Brain microvascular endothelial cell (primary cell): Measurements from ENCODE around the gene UBE2G2.

Experiments
- DNase-seq: peaks from one replicate; pipeline ENCODE4 v3.0.0-alpha.2; 2020
- H3K27ac ChIP-seq: fragments of 250-450 bp; sonication (Bioruptor Pico); 2 replicates; pipeline ENCODE4 v1.5.1; 2020; ENCODE audit warnings: mild to moderate bottlenecking, moderate library complexity
- H3K27me3 ChIP-seq: fragments of 250-450 bp; sonication (Bioruptor Pico); replicated peaks from 2 replicates; pipeline ENCODE4 v1.5.1; 2020; ENCODE audit warnings: mild to moderate bottlenecking
- H3K36me3 ChIP-seq: fragments of 250-450 bp; sonication (Bioruptor Pico); replicated peaks from 2 replicates; pipeline ENCODE4 v1.5.1; 2020; ENCODE audit warnings: mild to moderate bottlenecking
- H3K4me3 ChIP-seq: 2 replicates; pipeline ENCODE4 v1.5.1; 2011; ENCODE audit warnings: low read depth, mild to moderate bottlenecking, control low read depth, low read length, moderate library complexity
- in situ Hi-C: cut with HindIII; loops from 2 replicates; pipeline ENCODE4 v1.10.0; 2017; ENCODE audit warnings: low sequenced_read_pairs, low pct_ligation_motif_present
- TF ChIP-seq, protein P1 (sequence below): IDR thresholded peaks from 2 replicates; pipeline ENCODE4 v1.5.1; 2011; ENCODE audit warnings: low read depth, mild to moderate bottlenecking, moderate library complexity, low read length, control low read depth, inconsistent platforms; ENCODE audit errors: missing control alignments

The UBE2G2 gene

DNA sequence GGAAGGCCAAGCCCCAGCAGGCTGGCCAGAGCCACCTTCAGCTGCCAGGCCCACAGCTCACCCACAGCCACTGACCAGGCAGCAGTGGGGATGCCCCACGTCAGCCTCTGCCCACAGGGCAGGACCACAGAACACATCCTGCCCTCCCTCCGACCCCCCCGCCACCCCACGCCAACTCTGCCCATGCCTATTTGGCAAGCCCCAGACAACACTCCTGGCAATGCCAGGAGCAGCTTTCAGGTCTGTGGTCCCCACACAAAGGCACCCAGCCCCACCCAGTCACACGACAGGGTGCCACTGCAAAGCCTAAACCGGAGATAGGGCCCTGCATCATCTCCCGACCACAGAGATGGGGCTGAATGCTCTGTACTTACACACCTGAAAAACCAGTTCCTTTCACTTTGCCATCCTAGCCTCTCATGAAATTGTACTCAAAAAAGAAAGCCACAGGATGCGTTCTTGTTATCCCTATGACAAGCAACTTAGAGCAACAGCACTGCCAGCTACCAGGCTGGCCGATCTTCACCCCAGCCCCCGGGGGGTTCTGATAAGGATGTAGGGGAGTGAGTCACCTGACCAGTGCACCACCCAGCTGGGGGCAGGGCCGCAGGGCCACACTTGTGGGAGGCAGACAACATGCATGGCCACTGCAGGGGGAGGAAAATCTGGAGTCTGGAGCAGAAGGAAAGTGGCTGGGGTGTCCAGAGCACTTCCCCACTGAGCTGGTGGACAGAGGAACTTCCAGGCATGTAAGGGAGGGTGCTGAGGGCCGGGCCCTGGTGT lies 36.2 kb downstream of the UBE2G2 start:
- in situ Hi-C loops, result no loop called here
- H3K4me3 ChIP-seq, result no peak overlapping the region
- TF ChIP-seq, protein P1, sequence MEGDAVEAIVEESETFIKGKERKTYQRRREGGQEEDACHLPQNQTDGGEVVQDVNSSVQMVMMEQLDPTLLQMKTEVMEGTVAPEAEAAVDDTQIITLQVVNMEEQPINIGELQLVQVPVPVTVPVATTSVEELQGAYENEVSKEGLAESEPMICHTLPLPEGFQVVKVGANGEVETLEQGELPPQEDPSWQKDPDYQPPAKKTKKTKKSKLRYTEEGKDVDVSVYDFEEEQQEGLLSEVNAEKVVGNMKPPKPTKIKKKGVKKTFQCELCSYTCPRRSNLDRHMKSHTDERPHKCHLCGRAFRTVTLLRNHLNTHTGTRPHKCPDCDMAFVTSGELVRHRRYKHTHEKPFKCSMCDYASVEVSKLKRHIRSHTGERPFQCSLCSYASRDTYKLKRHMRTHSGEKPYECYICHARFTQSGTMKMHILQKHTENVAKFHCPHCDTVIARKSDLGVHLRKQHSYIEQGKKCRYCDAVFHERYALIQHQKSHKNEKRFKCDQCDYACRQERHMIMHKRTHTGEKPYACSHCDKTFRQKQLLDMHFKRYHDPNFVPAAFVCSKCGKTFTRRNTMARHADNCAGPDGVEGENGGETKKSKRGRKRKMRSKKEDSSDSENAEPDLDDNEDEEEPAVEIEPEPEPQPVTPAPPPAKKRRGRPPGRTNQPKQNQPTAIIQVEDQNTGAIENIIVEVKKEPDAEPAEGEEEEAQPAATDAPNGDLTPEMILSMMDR, result no peak
- no peaks in the 10 kb centered on the region for H3K27me3 ChIP-seq
- H3K27ac ChIP-seq, result no peak overlapping the region
- peaks cover 11% of the 10 kb centered on the region for H3K36me3 ChIP-seq
- DNase-seq, result no peak

DNA sequence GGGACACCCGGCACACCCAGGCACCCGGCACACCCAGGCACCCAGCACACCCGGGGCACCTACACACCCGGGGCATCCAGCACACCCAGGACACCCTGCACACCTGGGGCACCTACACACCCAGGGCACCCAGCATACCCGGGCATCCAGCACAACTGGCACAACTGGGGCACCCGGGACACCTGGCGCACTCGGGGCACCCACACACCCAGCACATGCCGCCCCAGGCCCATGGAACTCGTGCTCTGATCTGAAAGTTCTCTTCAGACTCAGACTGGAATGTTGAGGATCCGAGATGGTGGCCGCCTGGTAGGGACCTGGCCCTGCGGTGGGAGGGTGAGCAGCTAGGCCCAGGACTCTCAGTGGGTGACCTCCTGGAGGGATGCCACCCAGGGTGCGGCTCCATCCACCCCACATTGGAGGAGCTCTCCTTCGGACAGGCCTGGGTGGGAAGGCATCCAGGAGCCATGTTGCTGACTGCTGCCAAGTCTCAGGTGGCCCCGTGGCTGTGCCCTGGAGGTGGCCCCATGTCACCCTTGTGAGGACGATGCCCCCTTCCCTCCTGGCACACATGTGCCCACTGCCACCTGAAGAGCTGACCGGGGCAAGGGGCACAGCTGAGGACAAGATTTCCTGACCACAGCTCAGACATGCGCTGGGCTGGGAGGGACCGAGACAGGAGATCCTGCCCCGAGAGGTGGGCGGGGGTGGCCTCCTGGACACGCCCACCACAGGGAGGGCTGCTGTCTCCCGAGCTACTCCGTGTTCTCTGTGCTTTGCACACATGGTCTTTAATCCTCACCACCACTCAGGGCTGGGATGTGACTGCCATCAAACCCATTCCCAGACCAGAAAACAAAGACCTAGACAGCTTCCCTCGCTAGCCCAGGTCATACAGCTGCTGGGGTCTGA lies 37.0 kb downstream of the UBE2G2 start:
- no peak for DNase-seq
- H3K4me3 ChIP-seq, result no peak overlapping the region
- no peak overlapping the region for H3K27ac ChIP-seq
- in situ Hi-C loops, result no loop called here
- peaks cover 6% of the 10 kb centered on the region for H3K36me3 ChIP-seq
- no peaks in the 10 kb centered on the region for H3K27me3 ChIP-seq
- TF ChIP-seq, protein P1, result no peak

DNA sequence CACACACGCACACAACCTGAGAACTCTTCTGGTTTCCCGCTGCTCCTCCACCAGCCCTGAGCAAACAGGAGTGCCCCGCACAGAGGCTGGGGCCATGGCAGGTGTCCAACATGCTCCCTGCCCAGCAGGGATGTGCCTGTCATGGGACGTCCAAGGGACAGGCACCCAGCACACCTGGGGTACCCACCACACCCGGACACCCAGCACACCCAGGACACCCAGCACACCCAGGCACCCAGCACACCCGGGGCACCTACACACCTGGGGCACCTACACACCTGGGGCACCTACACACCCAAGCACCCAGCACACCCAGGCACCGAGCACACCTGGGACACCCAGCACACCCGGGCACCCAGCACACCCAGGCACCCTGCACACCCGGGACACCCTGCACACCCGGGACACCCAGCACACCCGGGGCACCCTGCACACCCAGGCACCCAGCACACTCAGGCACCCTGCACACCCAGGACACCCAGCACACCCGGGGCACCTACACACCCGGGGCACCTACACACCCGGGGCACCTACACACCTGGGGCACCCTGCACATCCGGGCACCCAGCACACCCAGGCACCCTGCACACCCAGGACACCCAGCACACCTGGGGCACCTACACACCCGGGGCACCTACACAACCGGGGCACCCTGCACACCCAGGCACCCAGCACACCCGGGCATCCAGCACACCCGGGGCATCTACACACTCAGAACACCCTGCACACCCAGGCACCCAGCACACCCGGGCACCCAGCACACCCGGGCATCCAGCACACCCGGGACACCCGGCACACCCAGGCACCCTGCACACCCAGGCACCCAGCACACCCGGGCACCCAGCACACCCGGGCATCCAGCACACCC lies 37.9 kb downstream of the UBE2G2 start:
- TF ChIP-seq, protein P1, result no peak
- Histone ChIP-seq H3K4me3 (no peak overlapping the region), H3K27ac (no peak overlapping the region), H3K36me3 (peaks cover 4% of the 10 kb centered on the region), H3K27me3 (no peaks in the 10 kb centered on the region)
- in situ Hi-C loops, result no loop called here
- DNase-seq, result no peak

DNA sequence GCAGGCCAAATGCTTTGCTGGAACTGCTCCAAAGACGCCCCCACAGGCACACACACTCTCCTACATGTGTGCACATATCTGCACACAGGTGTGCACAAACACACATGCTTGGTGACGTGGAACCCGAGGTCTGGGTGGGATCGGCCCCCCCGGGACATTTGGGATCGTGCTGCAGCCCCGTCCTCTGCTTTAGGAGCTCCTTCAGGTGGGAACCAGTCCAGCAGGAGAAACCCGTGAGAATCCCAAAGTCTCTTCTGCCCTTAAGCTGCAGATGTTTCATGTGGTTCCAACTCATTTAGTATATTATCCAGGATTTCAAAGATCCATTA lies 38.6 kb downstream of the UBE2G2 start:
- TF ChIP-seq, protein P1, result no peak
- H3K27me3 ChIP-seq, result no peaks in the 10 kb centered on the region
- in situ Hi-C loops, result no loop called here
- no peak for DNase-seq
- no peak overlapping the region for H3K4me3 ChIP-seq
- no peak overlapping the region for H3K27ac ChIP-seq
- H3K36me3 ChIP-seq, result no peaks in the 10 kb centered on the region

DNA sequence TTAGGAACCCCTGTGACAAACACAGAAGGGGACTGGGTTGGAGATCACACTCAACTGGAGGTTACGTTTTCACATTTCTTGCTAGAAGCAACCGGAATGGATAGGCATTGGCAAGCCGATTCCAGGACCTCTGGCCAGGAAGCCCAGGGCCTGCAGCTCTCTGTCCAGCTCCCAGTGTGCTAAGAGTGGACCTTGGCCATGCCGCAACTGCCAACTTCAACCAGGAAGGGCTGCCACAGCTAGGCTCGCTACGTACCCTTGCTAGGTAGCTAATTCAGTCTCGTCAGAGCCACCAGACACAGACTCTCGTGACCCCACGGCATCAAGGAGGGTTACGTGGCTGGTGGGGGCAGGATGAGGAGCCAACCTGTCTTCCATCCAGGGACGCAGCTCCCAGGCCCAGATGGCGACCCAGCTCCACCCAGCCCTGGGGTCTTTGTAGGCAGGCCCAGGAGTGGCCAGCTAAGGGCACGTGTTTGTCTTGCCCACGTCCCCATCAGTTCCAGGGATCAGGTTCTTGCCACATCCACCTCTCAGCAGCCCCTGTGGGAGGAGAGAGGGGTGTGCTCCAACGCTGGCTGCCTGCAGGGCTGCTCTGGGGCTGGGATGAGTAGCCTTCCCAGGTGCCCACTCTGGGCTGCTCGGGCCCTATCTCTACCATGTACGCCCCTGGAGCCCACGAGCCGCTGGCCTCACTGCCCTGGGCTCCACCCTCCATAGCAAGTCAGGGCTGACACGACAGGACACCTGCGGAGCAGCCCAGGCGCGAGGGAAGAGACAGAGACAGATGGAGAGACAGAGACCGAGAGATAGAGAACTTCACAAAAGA lies 39.2 kb downstream of the UBE2G2 start:
- DNase-seq, result no peak
- TF ChIP-seq, protein P1, result no peak
- H3K36me3 ChIP-seq, result no peaks in the 10 kb centered on the region
- H3K4me3 ChIP-seq, result no peak overlapping the region
- in situ Hi-C loops, result no loop called here
- no peaks in the 10 kb centered on the region for H3K27me3 ChIP-seq
- H3K27ac ChIP-seq, result no peak overlapping the region
